Measurements from ENCODE around the gene KRTAP3-3.

KRTAP3-3 gene

DNA sequence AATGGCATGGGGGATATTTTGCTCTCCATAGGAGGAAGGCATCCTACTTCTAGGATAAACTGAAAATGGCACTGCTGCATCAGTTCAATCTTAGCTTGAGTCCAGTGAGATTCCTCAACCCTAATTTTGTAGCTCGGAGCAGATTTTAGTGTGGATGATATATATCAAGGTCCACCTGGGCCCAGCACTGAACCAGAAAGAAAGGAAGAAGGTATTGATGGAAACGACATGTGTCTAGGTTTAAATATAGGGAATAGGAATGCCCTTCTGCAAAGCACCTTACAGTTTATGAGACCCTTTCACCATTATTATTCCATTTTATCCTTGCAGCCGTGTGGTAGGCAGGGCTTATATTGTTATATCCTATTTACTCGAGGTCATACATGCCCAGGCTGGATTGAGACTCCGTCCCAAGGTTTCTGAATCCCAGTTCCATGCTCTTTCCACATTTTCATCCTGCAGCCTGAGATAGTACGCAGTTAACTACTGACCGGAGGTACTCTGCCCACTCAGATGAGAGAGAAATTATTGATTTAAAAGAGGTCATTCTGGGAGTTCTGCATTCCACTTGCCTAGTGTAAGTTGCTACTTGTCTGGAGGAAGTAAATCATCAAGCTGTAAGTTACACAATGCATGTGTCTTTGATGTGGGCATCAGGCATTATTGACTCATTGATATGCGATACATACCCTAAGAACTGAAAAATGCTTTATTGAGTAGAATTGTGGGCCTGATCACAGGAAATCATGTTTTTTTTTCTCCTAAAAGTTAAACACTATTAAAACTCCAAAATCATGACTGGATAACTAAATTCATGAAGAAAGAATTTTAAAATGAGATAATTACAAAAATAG lies 37.3 kb downstream of the KRTAP3-3 start:
- no peak for DNase-seq

DNA sequence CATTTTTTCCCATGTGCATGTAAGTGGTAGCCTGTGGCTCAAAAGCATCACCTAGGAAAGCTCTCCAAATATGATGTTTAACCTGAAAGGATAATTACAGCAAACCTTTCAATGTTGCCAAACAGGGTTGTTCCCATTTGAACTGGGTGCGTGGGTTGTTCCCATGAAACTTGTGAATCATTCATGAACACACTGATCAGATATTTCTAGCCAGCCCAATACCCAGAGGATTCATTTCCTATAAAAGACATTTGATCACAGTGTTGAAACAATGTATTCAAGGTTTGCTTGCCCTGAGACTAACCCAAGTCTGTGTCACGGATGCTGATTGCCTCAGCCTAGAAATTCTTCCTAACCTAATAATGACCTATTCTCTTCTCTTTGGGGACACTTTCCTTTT lies 40.1 kb downstream of the KRTAP3-3 start:
- no peak for DNase-seq

DNA sequence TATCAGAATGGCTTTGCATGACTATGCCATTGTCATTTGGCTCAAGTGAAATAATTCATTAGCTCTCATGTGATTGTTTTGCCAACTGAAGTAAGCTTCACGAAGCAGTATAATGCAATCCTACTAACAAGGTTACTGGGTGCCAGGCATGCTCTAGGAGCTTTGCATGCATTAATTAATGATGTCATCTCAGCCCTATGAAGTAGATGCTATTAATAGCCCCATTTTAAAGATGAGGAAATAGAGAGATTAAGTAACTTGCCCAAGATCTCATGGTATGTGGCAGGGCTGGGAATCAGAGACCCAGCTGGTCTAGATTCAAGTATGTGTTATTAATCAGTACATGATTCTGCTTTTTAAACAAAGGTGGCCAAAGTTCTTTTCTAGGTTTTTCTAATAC lies 41.3 kb downstream of the KRTAP3-3 start:
- DNase-seq: no peak

DNA sequence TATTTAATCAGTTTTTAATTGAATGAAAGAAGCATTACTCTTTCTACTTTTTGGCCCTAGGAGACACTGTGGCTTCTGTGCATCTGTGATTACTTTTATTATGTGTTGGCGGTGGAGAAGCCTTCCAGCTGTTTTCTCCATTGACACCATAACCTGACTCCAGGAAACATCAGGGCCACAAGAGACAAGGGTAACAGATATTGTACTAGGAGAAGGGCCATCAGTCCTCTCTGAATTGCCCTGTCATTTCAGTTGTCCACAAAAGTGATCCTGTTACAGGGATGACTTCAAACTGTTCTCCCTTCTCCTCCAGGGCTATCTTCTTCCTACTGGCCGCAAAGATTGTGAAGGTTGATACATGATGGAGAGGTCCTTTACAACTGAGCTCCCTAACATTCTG lies 41.8 kb downstream of the KRTAP3-3 start:
- DNase-seq: no peak

DNA sequence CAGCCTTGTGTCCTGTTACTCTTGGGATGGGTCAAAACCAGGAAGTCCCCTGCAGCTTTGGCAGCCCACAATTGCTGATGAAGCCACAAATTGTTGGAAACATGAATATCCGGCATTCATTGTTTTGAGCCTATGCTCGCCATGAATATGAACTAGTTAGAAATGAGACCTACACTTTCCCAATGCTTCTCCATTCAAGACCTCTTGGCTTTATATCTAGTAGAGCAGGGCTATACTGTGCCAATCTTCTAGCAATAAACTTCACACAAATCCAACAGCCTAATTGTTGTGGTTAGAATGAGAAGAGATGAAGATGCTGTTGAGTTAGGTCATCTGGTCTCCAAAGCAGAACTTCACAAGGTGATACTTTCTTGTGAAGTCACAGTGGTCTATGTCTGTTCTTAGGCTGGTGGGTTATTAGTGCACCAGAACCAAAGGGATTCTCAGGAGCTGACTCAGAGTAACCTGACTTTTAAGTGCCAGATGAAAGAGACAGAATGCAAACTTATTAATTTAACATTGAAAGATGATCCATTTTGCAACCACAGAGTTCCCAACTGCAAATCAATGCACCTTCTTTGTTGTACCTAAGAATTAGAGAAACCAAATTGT lies 42.8 kb downstream of the KRTAP3-3 start:
- no peak for DNase-seq

DNA sequence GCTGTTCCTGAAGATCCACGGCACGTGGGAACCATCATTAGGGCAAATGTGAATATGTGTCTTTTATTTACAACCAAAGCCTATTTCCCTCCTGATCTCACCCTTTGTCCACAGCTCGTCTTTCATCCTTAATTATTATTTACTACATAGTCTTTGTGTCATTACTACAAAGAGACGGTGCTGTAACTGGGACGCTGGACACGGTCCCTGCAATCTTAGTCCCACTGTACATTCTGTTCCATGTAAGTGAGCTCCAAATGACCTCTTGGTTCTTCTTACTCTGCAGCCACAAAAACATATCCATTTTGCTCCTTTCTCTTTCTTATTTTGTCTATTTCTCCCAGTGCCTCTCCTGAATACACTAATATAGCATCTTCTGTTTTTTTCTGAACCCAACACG lies 43.8 kb downstream of the KRTAP3-3 start:
- DNase-seq: peak in 1 of 2 experiments; percentile 43

DNA sequence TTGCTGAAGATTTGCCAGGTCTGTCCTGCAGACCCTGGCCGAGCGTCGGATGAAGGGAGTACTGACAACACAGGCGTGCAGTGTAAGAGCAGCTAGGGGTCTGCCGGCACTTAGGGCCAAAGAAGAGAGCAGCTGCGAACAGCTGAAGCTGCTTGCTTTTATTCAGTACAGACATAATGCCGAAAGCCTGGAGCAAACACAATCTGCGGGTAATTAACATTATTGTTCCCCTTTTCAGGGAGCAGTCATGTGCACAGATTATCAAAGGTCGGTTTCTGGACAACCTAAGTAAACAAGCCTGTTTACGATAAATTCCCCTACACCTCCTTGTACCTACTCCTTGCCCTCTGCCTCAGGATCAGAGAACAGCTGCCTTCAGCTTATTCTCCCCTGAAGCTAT lies 44.5 kb downstream of the KRTAP3-3 start:
- peak in 1 of 2 experiments; percentile 63 for DNase-seq

DNA sequence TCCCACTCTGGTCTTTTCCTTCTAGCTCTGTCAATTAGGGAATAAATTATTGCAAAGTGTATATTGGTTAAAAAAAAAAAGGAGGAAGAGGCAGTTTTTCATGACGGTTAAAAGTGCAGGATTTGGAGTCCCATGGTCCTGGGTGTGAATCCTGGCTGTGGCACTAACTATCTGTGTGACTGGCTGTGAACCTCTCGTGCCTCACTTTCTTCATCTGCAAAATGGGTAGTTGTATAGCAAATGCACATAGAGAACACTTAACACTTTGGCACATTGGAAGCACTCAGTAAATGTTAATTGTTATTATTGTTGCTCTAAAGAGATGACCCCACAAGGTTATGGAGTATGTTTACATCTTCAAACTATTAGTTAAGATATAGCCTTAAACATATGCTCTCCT lies 46.0 kb downstream of the KRTAP3-3 start:
- no peak for DNase-seq

DNA sequence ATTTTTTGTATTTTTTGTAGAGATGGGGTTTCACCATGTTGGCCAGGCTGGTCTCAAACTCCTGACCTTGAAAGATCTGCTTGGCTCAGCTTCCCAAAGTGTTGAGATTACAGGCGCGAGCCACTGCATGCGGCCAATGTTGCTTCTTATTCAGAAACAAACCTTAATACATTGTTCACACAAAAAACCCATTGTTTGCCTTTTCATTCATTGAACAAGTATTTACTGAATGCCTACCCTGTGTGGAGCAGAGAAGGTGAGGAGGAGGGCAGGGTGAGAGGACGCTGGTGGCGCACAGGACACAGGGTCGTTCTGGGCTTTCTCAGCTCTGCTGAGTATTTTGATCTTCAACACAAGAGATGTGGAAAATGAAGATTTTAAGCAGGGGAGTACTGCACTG lies 48.5 kb downstream of the KRTAP3-3 start:
- no peak for DNase-seq

DNA sequence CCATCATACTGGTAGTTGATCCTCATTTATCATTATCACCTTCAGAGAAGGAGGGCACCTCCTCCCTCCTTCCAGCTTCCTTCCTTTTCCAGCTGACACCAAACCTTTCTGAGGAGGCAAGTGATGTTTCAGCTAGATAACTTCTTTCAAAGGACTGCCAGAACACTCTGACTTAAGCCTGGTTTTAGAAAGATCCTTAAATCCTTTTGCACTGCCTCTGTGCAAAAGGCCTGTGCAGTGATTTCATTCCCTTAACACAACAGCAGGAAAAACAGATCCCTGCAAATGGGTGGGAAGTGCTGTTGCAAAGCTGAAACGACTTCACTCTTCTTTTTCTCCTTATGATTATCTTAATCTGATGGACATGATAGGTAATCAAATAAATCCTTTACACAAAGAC lies 49.4 kb downstream of the KRTAP3-3 start:
- DNase-seq: no peak

All from NCI-H2081 (cell line).